Lung (tissue), 12 donors: ENCODE measurements around the gene SLC2A11. TPM values are rescaled to one million over a fixed set of nuclear protein-coding genes. Genes with fewer than 3 reads are reported as not detected.

Experiments
- ATAC-seq: fragments of 200-7000 bp; cut with Tn5 transposase; one replicate; pipeline ENCODE4 v1.9.1; 2020; ENCODE audit warnings: moderate number of reproducible peaks; ENCODE audit not compliant: insufficient read depth, low FRiP score
- DNase-seq, 3 donors: peaks; one replicate each; pipeline ENCODE4 v3.0.0-alpha.2; 2013 to 2017
- H3K27ac ChIP-seq, 2 donors: one replicate each; pipeline ENCODE4 v1.5.1; 2013; ENCODE audit warnings: mild to moderate bottlenecking in 2 of 2, moderate library complexity in 2 of 2, control low read depth in 1 of 2, inconsistent platforms in 1 of 2, low read depth in 1 of 2, low read length in 1 of 2
- H3K27me3 ChIP-seq, 3 donors: one replicate each; pipeline ENCODE4 v1.5.1; 2013; ENCODE audit warnings: low read length in 2 of 3; ENCODE audit not compliant: control insufficient read depth in 3 of 3, insufficient read depth in 3 of 3
- H3K36me3 ChIP-seq, 4 donors: one replicate each; pipeline ENCODE4 v1.5.1; 2013; ENCODE audit warnings: low read length in 4 of 4, mild to moderate bottlenecking in 1 of 4, moderate library complexity in 1 of 4; ENCODE audit not compliant: control insufficient read depth in 4 of 4, insufficient read depth in 4 of 4
- H3K4me1 ChIP-seq, 5 donors: one replicate each; pipeline ENCODE4 v1.5.1; 2013; ENCODE audit warnings: low read length in 5 of 5, mild to moderate bottlenecking in 2 of 5, moderate library complexity in 1 of 5; ENCODE audit not compliant: control insufficient read depth in 5 of 5, insufficient read depth in 5 of 5
- H3K4me3 ChIP-seq: one replicate; pipeline ENCODE4 v1.5.1; 2013; ENCODE audit warnings: mild to moderate bottlenecking, control low read depth, moderate library complexity
- H3K9ac ChIP-seq, 2 donors: one replicate each; pipeline ENCODE4 v1.5.1; 2013; ENCODE audit warnings: low read length in 2 of 2, control low read depth in 1 of 2; ENCODE audit not compliant: insufficient read depth in 1 of 2
- H3K9me3 ChIP-seq, 4 donors: one replicate each; pipeline ENCODE4 v1.5.1; 2013; ENCODE audit warnings: low read length in 3 of 4, mild to moderate bottlenecking in 1 of 4, moderate library complexity in 1 of 4; ENCODE audit not compliant: control insufficient read depth in 4 of 4, insufficient read depth in 3 of 4
- CTCF ChIP-seq: IDR thresholded peaks from 2 replicates; pipeline ENCODE4 v1.5.1; 2012; ENCODE audit warnings: mild to moderate bottlenecking; ENCODE audit errors: control extremely low read depth, extremely low read depth
- WGBS, 2 donors: extraction: QIAGEN DNeasy Blood & Tissue Kit; methylation state at CpG; one replicate each; pipeline ENCODE4 v1.1.7; 2013; 5-methylcytosine and 5-hydroxymethylcytosine counted together
- polyA plus RNA-seq, 2 donors: library from polyadenylated mRNA; stranded (reverse); fragments of 200-250 nt; gene quantifications; one replicate each; pipeline ENCODE4 v1.2.1, GENCODE V29; 2013
- total RNA-seq, 2 donors: library from RNA; depleted of rRNA in 1 of 2; stranded (reverse); fragments of >200 nt in 1 of 2; gene quantifications; one replicate each; pipeline ENCODE4 v1.2.1, GENCODE V29; 2014 to 2021
- donor health status: control.
- donor health status: control.
- donor health status: Bipolar disorder and iron deficiency.
- donor health status: healthy.
- donor health status: DM: yes; HTN: yes; CAD: no.

SLC2A11 gene
- total and polyA plus RNA-seq, 4 donors, result 3.9 to 14.1 (median 10.3) TPM

DNA sequence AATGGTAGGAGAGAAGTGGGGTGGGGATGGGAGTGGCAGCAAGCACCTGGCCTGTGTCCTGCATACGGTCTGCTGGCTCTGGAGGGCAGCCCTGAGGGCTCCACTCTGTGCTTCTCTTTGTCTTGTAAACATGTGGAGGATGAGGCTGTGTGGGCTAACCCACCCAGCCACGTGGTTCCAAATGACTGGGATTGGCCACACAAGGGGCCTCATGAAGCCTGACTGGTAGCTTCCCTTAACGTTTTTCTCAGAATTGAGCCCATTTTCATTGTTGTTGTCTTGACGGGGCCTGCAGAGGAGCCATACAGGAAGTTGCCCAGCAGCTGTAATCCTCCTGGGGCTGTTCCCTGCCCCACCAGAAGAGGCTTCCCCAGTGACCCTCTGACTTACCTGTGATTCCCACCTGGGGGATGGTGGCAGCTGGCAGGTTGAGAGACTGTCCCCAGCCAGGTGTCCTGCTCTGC lies 36.9 kb upstream of the SLC2A11 start:
- Histone ChIP-seq H3K4me3 (no peak overlapping the region), H3K27ac (no peak overlapping the region), H3K4me1 (no peaks in the 10 kb centered on the region), H3K9me3 (no peaks in the 10 kb centered on the region), H3K36me3 (peaks cover 14 to 75% (median 55%) of the 10 kb centered on the region in 4 donors), H3K9ac (no peak overlapping the region), H3K27me3 (no peaks in the 10 kb centered on the region)
- TF ChIP-seq CTCF, result no peak
- DNase-seq (no peak), ATAC-seq (no peak)
- WGBS, 2 donors, result 43 to 52% methylated on average over 4 of the region's 4 CpGs

- WGBS, 2 donors, result 91 to 95% methylated on average over 6 of the region's 6 CpGs
- Histone ChIP-seq H3K4me1 (peaks cover 0 to 3% (median 0%) of the 10 kb centered on the region in 5 donors), H3K27me3 (no peaks in the 10 kb centered on the region), H3K27ac (peak overlapping the region in 1 of 2 donors; percentile 78), H3K9me3 (no peaks in the 10 kb centered on the region), H3K36me3 (peaks cover 10 to 72% (median 49%) of the 10 kb centered on the region in 4 donors), H3K4me3 (no peak overlapping the region), H3K9ac (no peak overlapping the region)
- DNase-seq, result no peak
- no peak for ATAC-seq
- no peak for TF ChIP-seq CTCF
Observed at GRCh38 chr22:23822101-23822671, 35.5 kb upstream of the SLC2A11 start.

DNA sequence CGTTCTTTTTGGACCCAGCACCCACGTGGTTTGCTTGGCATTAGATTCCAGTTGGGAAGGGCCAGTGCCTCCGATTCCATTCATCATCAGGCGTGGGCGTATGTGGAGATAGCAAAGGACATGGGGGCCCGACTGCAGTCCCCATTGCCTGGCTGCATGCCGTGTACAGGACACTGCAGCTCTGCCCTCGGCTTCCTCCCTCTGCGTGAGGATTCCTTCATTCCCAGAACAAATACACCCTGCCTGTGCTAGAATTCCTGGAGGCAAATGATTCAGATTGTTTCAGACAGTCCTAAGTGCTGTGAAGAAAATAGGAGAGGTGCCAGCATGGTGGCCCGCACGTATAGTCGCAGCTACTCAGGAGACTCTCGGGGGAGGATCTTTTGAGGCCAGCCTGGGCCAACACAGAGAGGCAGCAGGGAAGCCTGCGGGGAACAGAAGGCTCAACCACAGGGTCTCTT lies 34.3 kb upstream of the SLC2A11 start:
- Histone ChIP-seq H3K36me3 (peaks cover 6 to 74% (median 49%) of the 10 kb centered on the region in 4 donors), H3K4me1 (peaks cover 0 to 6% (median 0%) of the 10 kb centered on the region in 5 donors), H3K9me3 (no peaks in the 10 kb centered on the region), H3K9ac (no peak overlapping the region), H3K27ac (peak overlapping the region in 1 of 2 donors; percentile 78), H3K27me3 (no peaks in the 10 kb centered on the region), H3K4me3 (no peak overlapping the region)
- DNase-seq, result no peak
- 91 to 97% methylated on average over 14 of the region's 14 CpGs for WGBS, 2 donors
- no peak for TF ChIP-seq CTCF
- no peak for ATAC-seq
